ENCODE data around the gene MYT1. TPM values are rescaled to one million over a fixed set of nuclear protein-coding genes. Genes with fewer than 3 reads are reported as not detected.

Gene MYT1
- total and polyA plus RNA-seq, 2 of the 13 experiments (the other 11 are each of a cell fraction or from before 2014, with no cell fraction given): 0.58 to 2.5 TPM

GRCh38 chr20:64196847-64197306, 32.6 kb downstream of the MYT1 start:
- H3K79me2 ChIP-seq (ENCODE audit: insufficient read depth, low read length): no peaks in the 10 kb centered on the region
- H3K4me3 ChIP-seq (replicated peaks in 1 of 3; ENCODE audit: insufficient read depth in 1 of 3, low read depth in 2 of 3, low read length in 3 of 3): no peak overlapping the region
- DNase-seq (ENCODE audit: low spot score): no peak
- H2AFZ ChIP-seq (ENCODE audit: low read length): no peak overlapping the region
- H3K4me2 ChIP-seq (ENCODE audit: low read depth, low read length): no peak overlapping the region
- TF ChIP-seq YEATS4 (CRISPR knock-in tag; IDR thresholded peaks at IDR 0.05; ENCODE audit: borderline replicate concordance) (no peak), HOXD1 (CRISPR knock-in tag; IDR thresholded peaks at IDR 0.05) (no peak), ATF7 (IDR thresholded peaks at IDR 0.05) (no peak), ATF7 (CRISPR knock-in tag; IDR thresholded peaks at IDR 0.05) (no peak), ZNF354B (CRISPR knock-in tag; IDR thresholded peaks at IDR 0.05) (no peak), GRHL1 (CRISPR knock-in tag; conservative IDR thresholded peaks at IDR 0.05) (no peak), NAIF1 (CRISPR knock-in tag; IDR thresholded peaks at IDR 0.05; ENCODE audit: borderline replicate concordance) (no peak), ZNF160 (CRISPR knock-in tag; IDR thresholded peaks at IDR 0.05) (no peak), ZNF430 (CRISPR knock-in tag; IDR thresholded peaks at IDR 0.05) (no peak), PLRG1 (conservative IDR thresholded peaks at IDR 0.05) (no peak), ELF4 (CRISPR knock-in tag; IDR thresholded peaks at IDR 0.05; ENCODE audit: borderline replicate concordance) (no peak), CAMTA2 (CRISPR knock-in tag; IDR thresholded peaks at IDR 0.05; ENCODE audit: borderline replicate concordance) (no peak), ZNF224 (CRISPR knock-in tag; IDR thresholded peaks at IDR 0.05) (no peak), ZNF382 (CRISPR knock-in tag; IDR thresholded peaks at IDR 0.05; ENCODE audit: borderline replicate concordance) (no peak), ZNF577 (CRISPR knock-in tag; IDR thresholded peaks at IDR 0.05; ENCODE audit: borderline replicate concordance, low read depth) (no peak), ZBTB3 (CRISPR knock-in tag; IDR thresholded peaks at IDR 0.05; ENCODE audit: borderline replicate concordance, low read depth) (no peak)
- TF ChIP-seq, protein P1, sequence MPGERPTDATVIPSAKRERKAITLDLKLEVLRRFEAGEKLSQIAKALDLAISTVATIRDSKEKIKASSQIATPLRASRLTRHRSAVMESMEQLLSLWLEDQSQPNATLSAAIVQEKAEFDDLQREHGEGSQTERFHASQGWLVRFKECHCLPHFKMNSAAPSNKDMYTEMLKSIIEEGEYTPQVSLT (CRISPR knock-in tag; IDR thresholded peaks at IDR 0.05; ENCODE audit: borderline replicate concordance, low read depth): no peak
- no TSS peak for BruUV-seq (replicated peaks)
- no peaks in the 10 kb centered on the region for H3K9me3 ChIP-seq (ENCODE audit: low read length)
- no peak for ATAC-seq
- 61% methylated on average over 11 of the region's 11 CpGs for WGBS (ENCODE audit: low lambda C conversion rate)
- intact Hi-C loops (cut with micrococcal nuclease; ENCODE audit: unreplicated experiment): no loop called here
- H3K27me3 ChIP-seq (ENCODE audit: control insufficient read depth in 1 of 2, insufficient read depth in 2 of 2, low read length in 2 of 2): peaks cover 19 to 66% of the 10 kb centered on the region in 2 experiments
- H3K36me3 ChIP-seq (replicated peaks in 1 of 2; ENCODE audit: control insufficient read depth in 1 of 2, insufficient read depth in 2 of 2, low read length in 2 of 2): no peaks in the 10 kb centered on the region
- H3K4me1 ChIP-seq (ENCODE audit: insufficient read depth, low read length): no peaks in the 10 kb centered on the region
- no peak for FAIRE-seq
- no peaks in the 10 kb centered on the region for H4K20me1 ChIP-seq (ENCODE audit: insufficient read depth, low read length)
- no peak overlapping the region for H3K27ac ChIP-seq (ENCODE audit: extremely low read length, insufficient read depth, low read length)
- POLR2A ChIA-PET: interaction anchor here (1.2 kb wide), 1 partner anchor 59 kb away, joined by 3 read pairs; the partner anchor contains the start of gene PCMTD2
- in situ Hi-C loops (cut with HindIII; ENCODE audit: extremely low pct_ligation_motif_present, low pct_unique_long_range_greater_than_20kb): no loop called here
- H3K9ac ChIP-seq (ENCODE audit: insufficient read depth, low read depth, low read length): no peak overlapping the region
- CTCF ChIA-PET (ENCODE audit: low intra/inter-chr PET ratio, low total read pairs): no interaction called here

Measured in HepG2 (cell line).